Measurements from ENCODE around the gene FMN1.

FMN1 gene

DNA sequence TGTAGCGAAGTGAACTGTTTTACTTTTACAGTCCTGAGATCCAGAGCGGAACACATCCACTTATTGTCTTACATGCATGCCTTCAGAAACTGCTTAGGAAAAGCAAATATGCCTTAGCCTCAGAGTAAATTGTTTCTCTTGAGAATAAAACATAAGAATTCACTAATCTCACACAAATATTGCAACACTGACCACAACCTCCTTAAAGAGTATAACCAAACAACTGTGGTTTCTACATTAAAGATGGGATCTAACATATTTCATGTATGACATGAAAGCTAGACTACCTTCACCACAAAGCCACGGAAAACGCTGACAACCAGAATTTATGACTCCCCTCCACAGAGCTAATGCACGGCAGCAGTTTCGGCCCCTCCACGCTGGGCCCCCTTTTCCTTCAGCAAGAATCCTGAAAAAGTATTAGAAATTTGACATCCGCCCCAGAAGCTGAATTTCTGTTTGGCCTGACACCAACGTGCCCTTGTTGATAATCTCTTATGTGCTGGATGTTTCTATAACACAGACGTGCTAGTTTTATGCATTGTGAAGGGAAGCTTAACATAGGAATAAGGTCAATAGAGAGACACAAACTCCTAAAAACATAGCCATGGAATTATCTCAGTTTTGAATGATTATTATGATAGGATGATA is 392.1 kb downstream of the FMN1 start:
- DNase-seq, result no peak

DNA sequence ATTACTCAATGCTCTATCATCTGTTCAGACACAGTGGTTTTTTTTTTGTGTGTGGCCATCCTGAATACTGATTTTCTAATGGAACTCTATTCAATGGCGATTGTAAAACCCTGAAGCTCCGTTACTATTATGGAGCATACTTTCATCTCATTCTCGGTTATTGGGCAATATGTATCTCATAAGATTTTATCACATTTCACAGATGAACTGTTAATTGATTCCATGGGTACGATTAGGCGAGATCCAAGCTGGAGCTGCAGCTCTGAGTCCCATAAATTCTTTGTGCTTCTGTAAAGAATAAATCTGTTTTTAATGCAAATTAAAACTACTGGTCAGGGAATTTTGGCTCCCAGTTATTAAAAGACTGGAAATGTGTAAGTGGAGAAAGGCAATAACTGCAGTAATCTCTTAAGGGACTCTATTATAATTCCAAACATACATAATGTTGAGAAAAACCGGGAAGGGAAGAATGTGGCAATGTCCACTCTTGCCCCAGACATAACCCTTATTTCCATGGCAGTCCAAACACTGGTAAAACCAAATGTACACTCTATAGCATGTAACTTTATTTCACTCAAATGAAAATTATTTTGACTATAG is 394.5 kb downstream of the FMN1 start:
- DNase-seq, result no peak

DNA sequence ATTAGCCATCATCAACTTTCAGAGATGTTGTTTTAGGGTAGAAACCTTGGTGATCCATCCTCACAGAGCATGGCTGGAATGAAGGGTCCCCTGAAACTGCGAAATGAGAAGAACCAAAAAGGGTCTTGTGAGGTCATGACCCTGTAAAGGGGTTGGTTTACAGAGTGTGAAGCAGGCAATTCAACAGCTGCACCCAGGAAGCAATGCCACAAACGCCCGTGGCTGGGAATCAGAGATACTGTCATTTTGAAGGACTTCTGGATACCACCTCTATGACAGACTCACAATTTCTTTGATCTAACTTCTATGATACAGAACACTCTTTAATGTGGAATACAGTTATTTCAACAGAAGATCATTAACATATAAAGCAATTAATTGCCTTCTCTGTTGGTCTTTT is 397.7 kb downstream of the FMN1 start:
- DNase-seq, result no peak

DNA sequence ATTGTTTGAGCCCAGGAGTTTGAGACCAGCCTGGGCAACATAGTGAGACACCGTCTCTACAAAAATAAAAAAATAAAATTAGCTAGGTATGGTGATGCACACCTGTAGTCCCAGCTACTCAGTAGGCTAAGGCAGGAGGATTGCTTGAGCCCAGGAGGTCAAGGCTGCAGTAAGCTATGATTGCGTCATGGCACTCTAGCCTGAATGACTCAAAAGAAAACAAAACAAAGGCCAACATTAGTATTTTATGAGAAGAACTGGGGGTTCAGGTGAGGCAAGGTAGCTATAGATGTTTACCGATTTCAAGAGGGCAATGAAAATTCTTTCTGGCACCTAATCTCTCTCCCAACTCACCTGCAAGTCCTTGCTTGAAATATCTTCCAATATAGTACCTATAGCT is 399.5 kb downstream of the FMN1 start:
- no peak for DNase-seq

DNA sequence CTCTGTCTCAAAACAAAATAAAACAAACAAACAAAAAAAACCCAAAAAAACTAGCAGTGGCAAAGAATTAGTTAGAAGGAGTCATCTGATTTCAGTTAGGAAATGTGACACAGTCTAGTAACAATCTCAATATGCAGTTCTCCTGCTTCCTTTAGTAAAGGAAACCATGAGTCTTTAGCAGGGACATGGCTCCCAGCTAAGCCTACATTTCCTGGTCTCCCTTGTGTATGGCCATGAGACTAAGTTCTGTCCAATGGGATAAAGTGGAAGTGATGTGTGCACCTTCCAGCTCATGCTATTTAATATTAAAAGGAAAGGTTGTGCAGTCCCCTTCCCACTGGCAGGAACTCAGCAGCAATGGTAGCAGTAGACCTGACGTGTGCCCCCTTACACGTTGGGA is 402.1 kb downstream of the FMN1 start:
- no peak for DNase-seq

DNA sequence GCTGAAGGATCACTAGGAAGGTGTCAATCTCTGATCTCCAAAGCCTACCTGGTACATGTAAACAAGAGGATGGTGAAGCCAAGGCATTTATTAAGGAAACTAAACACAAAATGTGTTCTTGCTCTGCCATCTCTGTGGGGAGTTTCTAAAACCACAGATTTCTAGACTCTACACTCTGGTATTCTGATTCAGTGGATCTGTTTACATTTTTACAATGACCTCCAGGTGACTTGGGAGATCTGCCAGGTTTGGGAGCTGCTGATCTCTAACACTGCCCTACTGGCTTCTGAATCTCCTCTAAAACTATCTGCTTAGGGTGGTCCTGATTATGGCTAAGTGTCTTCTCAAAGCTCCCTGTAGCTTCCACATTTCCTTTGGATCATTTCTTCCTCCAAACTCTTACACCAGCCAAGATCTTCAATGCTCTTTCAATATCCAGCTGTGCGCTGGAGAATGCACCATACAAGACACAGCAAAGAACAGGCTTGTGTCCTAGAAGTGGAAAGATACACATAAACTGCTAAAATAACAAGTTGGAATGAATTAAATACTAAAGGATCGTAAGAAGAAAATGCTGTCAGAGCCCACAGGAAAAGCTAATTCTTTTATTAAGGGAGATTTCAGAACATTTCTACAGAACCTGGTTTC is 404.0 kb downstream of the FMN1 start:
- no peak for DNase-seq

DNA sequence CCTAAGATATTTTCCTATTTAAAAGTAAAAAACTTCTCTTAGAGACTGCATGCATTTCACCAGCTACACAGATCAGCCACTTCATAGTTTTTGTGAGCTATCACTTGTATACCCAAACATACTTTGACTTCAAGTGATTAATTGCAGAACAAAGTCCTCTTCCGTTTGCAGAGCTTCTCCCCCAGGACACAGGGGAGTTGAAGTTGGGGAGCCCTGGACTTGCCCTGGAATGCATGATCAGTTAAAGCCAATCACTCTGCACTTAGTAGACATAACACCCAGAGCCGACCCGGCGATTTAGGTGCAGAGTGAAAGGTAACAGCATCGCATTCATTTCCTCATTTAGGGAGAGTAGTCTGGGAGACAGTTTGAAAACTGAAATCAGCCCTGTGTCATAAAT is 406.6 kb downstream of the FMN1 start:
- no peak for DNase-seq

DNA sequence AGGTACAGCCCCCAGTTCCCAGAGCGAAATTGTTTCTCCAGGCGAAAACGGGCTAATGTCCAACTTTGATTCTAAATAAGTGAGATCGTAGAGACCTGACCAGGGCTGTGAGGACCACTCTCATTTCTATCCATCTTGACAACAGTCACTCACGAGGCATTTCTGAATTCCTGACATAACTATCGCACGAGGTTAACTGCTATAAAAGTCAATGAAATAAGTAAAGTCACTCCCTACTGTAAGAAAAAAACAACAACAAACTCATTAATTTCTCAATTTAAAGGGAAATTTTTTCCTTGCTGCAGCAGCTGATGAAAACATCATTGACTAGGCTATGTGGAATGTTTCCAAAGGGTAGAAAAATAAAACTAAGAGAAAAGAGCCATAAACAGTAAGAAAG is 407.6 kb downstream of the FMN1 start:
- no peak for DNase-seq

DNA sequence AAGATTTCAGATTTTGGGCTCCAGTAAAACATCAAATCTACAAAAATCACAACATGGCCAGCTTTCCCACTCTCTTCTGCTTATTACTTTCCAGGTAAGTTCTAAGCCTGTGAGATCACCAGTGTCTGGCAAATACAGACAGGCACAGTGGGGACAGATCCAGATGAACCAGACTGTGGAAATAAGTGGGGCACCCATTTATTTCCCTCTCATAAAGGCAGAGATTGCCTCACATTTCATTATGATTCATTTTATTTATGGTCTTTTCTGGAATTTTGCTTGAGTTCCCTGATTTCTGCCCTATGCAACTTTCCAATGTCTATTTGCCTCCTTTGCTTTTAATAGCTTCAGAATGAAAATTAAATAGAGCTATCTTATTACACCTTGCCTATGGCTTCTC is 409.9 kb downstream of the FMN1 start:
- no peak for DNase-seq

DNA sequence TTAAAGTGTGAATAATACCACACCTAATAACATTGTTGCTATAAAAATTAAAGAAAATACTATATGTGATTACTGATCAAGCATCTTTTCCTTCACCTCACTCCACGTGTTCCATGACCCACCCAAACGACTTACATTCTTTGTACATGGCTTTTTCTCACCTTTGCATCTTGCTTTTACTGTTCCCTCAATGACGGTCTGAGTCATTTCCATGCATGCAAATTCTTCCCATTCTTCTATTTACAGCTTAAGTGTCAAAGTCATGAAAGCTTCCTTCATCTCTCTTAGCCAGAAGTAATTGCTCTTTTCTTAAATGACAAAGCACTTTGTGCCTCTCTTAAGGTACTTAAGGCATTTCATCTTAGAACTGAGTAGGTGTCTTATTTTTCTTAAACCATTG is 412.7 kb downstream of the FMN1 start:
- DNase-seq, result no peak

DNA sequence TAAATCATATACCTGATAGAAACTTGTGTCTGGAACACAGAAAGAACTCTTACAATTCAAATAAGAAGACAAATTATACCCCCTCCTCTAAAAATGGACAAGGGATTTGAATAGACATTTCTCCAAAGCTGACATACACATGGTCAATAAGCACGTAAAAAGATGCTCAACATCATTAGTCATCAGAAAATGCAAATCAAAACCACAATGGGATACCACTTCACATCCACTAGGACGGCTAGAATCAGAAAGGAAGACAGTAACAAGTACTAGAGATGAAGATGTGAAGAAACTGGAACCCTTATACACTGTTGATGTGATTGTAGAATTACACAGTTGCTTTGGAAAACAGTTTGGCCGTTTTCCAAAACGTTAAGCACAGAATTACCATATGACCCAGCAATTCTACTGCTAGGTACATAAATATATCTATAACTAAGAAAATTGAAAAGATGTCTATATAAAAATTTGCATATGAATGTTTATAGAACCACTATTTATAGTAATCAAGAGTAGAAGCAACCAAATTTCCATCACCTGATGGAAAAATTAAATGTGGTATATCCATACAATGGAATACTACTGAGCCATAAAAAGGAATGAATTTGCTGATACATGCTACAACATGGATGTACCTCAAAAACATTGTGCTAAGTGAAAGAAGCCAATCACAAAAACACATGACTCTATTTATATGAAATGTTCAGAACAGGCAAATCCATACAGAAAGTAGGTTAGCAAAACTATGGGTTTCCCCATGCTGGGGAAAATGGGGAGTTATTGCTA is 415.9 kb downstream of the FMN1 start:
- DNase-seq, result no peak

DNA sequence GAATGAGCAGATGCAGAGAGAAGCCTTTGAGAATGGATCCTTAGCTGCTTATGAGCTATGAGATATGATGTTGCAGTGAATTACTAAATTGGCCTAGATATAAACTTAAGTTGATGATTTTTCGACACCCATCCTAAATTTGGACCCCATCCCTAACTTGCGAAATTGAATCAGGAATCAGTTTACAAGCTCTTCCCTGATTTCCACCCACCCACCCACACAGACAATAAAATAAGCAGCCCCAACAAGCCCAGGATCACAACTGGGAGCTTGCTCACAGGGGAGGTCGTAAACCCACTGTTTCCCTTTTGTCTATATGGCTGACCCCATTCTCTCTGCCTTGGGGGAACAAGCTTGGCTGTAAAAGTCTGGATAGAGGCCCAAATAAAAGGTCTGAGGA is 419.4 kb downstream of the FMN1 start:
- no peak for DNase-seq

DNA sequence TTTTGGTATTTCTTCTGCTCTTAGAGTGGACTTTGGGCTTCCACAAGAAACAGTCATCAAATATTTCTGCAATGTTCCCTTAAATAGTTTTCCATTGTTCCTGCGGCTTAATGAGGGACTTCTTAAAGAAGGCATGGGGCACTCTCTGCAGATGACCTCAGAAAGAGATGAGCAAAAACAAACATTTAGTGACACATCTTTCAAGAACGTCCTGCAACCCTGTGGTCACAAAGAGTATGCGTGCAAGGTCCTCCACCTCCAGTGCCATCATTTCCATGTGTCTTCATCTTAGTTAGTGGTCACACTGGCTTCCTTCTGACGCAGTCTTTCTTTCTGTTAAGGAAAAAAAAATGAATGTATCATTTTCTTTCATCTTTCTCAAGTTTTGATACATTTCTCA is 420.5 kb downstream of the FMN1 start:
- DNase-seq, result no peak

DNA sequence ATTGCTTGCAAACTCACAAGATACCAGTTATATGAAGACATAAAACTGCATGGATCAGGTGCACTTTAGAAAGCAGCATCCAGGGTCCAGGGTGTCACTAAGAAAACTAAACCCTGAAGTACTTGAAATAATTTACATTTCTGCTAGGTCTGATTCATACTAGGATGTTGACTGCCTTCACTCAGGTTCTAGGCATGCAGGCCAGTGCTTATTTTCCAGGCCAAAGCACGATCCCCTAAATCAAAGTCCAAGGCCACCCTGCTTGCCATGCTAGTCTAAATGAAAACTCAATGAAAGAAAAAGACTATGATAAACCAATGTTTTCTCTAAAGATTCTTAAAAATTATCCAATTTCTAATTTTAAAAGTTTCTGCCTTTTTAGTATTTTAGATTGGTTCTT is 427.3 kb downstream of the FMN1 start:
- DNase-seq, result no peak

DNA sequence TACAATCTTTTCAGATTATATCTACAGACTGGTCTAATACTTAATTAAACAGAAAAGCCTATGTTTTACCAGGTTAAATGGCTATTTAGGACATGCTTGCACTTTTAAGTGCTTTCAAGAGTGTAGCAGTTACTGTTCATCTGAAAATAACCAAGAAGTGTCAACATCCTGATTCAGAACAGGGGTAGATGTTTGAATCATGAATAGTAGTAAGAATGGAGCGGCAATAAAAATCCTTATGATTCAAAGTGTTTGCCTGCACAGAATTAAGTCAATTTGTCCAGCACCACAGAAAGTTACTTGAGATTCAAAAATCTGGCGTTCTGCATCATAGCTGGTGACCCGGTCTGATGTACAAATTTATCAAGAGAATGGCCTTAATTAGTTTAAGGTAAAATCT is 428.4 kb downstream of the FMN1 start:
- no peak for DNase-seq

DNA sequence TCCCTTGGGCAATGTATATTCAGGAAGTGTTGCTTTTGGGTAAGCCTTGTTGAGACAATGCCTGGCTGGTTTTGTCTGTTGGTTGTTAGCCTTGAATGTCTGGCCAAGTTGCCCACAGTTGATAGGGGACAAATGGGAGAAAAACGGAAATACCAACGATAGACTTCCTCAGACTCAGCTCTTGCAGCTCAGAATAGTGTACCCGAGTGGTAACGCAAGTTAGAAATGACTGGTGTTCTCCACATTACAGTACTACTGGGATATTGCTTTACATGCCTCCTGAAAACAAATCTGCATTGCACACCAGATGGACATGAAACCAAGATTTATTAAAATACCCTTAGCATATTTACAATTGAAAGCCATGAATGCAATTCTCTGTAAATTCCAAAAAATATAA is 429.3 kb downstream of the FMN1 start:
- DNase-seq, result no peak

DNA sequence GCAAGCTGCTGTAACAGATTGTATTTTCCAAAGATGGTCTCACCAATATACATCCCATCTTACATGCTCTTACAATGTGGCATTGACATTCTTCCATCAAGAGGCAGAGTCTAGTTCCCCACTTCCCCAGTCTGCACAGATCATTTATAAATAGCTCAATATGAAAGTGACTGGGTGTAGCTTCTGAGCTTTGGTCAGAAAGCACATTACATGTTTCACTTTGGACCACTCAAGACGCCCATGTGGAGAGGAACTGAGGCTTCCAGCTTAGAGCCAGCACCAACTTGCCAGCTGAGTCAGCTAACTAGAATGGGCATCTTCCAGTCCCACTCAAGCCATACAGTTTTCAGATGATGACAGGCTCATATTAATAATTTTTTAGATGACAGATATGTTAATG is 431.2 kb downstream of the FMN1 start:
- no peak for DNase-seq

DNA sequence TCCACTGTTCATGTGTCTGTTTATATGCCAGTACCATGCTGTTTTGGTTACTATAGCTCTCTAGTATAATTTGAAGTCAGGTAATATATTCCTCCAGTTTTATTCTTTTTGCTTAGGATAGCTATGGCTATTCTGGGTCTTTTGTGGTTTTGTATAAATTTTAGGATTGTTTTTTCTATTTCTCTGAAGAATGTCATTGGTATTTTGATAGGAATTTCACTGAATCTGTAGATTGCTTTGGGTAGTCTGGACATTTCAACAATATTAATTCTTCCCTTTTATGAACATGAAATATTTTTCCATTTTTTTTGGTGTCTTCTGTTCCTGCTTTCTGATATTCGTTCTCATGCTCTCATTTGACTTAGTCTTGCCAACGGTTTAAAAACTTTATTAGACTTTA is 437.1 kb downstream of the FMN1 start:
- no peak for DNase-seq

DNA sequence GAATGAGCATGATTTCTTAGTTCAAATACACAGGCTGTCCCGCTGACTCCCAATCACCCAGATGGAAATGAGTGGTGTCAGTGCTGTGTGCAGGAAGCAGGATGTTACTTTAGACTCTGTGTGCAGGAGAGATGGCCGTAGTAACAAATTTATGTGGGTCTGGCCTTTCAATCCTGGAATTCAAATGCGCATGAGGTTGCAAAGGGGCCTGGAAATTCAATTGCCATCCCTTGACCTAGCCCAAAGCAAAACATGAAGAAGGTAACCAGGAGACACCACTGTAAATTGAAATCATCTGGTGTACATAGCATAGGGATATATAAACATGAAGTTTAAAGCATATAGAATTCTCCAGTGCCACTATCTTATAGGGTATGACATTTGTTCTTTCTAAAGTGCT is 443.5 kb downstream of the FMN1 start:
- no peak for DNase-seq

DNA sequence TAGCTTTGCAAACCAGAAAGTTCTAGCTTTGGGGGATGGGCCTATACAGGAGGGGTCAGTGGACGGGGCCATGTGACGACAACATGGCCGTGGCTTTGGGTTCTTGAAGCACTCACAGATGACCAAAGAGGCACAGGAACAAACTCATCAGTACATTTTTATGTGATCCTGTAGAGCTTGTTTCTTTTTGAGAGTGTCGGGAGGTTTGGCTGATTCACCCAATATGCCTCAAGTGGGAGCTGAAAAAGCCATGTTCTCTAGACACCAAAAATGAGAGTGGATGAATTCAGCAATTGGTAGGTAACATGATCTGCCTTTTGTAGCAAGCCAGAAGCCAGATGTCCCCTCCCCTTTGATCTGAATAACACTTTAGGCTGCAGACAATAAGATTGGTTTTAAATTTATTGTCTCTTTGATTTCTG is 446.6 kb downstream of the FMN1 start:
- DNase-seq, result no peak

DNA sequence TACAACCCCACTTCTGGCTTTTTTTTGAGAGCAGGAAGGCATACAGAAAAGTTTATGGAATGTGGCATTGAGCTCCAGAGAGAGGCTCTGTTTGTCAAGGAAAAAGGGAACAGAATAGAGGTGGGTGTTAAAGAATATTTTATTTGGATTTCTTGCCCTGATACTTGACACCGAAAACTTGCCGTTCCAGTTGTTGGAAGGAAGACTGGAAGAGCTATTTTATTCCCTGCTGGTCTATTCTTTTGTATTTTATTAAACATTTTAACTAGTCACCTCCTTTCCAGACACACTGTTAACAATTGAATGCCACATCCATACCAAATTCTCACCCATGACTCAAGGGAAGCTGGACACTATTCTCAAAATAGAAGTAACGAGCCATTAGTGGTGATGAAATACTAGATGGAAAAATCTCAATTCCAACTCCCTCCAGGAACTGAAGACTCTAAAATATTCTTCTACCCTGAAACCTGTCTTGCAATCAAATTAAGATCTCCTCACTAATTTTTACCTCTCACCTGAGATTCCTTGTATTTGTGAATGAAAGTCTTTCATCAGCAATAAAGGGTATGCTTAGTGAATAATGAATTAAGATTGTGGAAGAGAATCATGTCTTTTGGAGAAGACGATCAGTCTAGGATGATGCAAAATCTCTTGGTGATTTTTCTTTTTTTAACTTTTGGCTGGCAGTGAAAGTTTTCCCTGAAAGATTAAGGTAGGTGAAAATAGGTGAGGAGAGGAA is 448.2 kb downstream of the FMN1 start:
- DNase-seq, result no peak

DNA sequence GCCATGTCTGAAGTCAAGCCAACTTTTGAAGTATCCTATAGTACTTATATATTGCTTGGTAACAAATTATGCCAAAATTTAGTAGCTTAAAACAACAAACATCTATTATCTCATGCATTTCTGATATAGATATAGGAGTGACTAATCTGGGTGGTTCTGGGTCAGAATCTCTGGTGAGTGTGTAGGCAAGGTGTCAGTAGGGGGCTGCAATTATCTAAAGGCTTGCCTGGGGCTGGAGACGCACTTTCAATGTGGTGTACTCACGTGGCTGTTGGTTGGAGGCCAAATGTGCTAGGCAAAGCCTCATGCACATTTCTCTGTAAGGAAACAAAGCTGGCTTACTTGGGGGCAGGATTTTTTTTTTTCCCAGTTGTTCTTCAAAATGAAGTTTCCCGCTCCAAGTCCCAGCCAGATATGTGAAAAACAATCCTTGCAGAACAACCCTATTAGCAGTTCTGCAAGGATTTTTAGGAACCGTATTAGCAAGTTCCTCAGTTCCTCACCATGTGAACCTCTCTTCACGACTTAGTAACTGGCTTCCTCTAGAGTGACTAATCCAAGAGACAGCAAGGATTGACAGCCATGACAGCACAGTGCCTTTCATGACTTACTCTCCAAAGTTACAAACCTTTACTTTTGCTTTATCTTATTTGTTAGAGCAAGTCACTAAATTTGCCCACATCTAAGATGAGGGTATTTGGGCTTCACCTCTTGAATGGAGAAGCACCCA is 450.9 kb downstream of the FMN1 start:
- DNase-seq, result no peak
